ENCODE measurements around the gene AMTN.
"Not testable (repeated sequence)": the region's sequence is repeated elsewhere in the genome, so short reads cannot be mapped to it uniquely, and the experiment has no call there.

AMTN gene, protein sequence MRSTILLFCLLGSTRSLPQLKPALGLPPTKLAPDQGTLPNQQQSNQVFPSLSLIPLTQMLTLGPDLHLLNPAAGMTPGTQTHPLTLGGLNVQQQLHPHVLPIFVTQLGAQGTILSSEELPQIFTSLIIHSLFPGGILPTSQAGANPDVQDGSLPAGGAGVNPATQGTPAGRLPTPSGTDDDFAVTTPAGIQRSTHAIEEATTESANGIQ

DNA sequence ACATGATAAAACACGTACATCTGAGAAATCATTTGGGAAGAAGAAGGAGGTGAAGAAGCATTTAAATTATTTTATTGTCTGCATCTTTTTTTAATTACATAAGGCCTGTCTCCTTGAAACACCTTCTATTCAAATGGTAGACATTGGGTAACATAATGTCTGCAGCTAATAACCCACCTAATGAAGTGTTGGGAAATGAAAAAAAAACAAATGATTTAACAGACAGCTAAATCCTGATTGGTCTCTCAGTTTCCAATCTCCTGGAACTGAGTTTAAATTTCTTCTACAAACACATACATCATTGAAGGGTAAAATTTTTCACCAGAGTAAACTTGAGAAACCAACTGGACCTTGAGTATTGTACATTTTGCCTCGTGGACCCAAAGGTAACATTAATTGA is at the start of gene AMTN:
AMTN (plus strand) TSS at position 301 of the 400 bp plus-strand sequence. CDS start 209 bp downstream, outside the sequence.
- Mint-ChIP-seq H3K4me1 (ENCODE audit: low read depth) (no peaks in the 10 kb centered on the region), H3K9me3 (no peaks in the 10 kb centered on the region), H3K27ac (no peak within 1 kb of the TSS), H3K4me3 (no peak within 1 kb of the TSS), H3K27me3 (ENCODE audit: low read depth) (no peaks in the 10 kb centered on the region), H3K36me3 (ENCODE audit: low read depth) (no peaks in the 10 kb centered on the region)

DNA sequence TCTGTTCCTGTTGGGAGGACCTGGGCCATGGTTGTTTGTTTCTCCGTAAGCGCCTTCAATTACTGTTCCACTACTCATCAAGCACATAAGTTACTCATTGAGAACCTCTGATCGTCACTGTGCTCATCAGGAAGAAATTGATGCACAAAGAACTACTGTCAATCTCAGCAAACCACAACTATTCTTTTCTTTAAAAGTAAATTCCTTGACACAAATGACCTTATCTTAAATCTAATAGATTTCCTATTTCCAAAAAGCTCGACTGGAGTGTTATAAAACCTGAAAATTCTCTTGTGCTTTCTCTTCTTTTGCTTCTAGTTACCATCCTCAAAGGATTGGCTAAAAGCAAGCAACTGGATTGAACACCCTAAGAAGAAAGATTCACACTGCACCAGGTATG is 46.5 kb upstream of the AMTN start, which contains the start of gene MUC7:
MUC7 (plus strand) TSS at position 301 of the 400 bp plus-strand sequence. CDS start 1,825 bp downstream, outside the sequence.
- no peaks in the 10 kb centered on the region for H3K9me3 Mint-ChIP-seq
- H3K4me1 Mint-ChIP-seq (ENCODE audit: low read depth) = no peaks in the 10 kb centered on the region
- H3K27me3 Mint-ChIP-seq (ENCODE audit: low read depth) = no peaks in the 10 kb centered on the region
- H3K36me3 Mint-ChIP-seq (ENCODE audit: low read depth) = no peaks in the 10 kb centered on the region
- H3K27ac Mint-ChIP-seq = no peak within 1 kb of the TSS
- H3K4me3 Mint-ChIP-seq = no peak within 1 kb of the TSS

DNA sequence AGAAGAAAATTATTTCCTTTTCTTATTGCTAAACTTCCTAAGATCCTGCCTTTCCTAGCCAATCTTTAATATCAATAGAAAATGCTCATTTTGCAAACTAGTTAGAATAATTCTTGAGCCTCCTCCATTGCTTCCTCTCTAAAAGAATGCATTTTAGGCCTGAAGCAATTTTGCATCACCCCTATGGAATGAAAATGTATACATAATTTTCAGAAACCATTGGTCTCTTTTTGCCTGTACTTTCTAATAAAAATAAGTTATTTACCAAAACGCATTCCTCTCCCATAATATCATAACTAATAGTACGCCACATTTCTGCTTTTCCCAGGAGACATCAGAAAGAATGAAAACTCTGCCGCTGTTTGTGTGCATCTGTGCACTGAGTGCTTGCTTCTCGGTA is 44.7 kb upstream of the AMTN start:
- no peak overlapping the region for H3K27ac Mint-ChIP-seq
- H3K27me3 Mint-ChIP-seq (ENCODE audit: low read depth) = no peaks in the 10 kb centered on the region
- H3K36me3 Mint-ChIP-seq (ENCODE audit: low read depth) = no peaks in the 10 kb centered on the region
- no peaks in the 10 kb centered on the region for H3K9me3 Mint-ChIP-seq
- no peak overlapping the region for H3K4me3 Mint-ChIP-seq
- no peaks in the 10 kb centered on the region for H3K4me1 Mint-ChIP-seq (ENCODE audit: low read depth)

DNA sequence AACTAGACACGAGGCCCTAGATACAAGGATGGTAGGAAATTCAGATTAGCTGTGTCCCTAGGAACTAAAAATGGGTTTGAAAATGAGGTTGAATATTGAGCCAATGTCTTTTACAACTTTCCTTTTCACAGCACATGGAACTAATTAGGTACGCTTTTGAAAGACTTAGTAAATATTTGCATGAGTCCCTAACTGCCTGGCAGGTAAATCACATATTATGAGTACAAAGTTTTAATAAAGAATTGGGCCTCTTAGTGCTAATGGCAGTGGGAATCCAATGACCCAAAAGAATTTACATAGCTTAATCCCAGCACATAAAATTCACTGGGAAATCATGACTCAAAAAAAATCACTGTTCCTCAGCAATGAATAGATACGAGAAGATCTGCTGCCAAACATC is 29.6 kb upstream of the AMTN start:
- no peak overlapping the region for H3K4me3 Mint-ChIP-seq

DNA sequence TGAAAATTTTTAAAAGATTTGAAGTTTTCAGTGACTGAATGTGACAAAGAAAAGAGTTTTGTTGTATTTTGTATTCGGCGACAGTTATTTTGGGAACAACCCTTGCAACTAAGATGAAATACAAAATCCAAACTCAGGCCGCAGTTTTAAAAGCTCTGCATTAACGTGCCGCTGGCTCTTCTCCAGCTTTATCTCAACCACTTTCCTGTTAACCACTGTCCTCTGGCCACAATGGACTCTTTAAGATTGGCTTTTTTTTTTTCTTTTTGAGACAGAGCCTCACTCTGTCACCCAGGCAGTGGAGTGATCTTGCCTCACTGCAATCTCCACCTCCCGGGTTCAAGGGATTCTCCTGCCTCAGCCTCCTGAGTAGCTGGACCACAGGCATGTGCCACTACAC is 22.1 kb upstream of the AMTN start:
- Mint-ChIP-seq H3K27ac (no peak overlapping the region), H3K9me3 (no peaks in the 10 kb centered on the region), H3K36me3 (ENCODE audit: low read depth) (no peaks in the 10 kb centered on the region), H3K27me3 (ENCODE audit: low read depth) (no peaks in the 10 kb centered on the region), H3K4me3 (no peak overlapping the region), H3K4me1 (ENCODE audit: low read depth) (no peaks in the 10 kb centered on the region)

More for the DNA sequence above, 29.6 kb upstream of the AMTN start:
- Mint-ChIP-seq H3K27ac (no peak overlapping the region), H3K27me3 (ENCODE audit: low read depth) (no peaks in the 10 kb centered on the region), H3K4me1 (ENCODE audit: low read depth) (no peaks in the 10 kb centered on the region), H3K9me3 (no peaks in the 10 kb centered on the region), H3K36me3 (ENCODE audit: low read depth) (no peaks in the 10 kb centered on the region)

DNA sequence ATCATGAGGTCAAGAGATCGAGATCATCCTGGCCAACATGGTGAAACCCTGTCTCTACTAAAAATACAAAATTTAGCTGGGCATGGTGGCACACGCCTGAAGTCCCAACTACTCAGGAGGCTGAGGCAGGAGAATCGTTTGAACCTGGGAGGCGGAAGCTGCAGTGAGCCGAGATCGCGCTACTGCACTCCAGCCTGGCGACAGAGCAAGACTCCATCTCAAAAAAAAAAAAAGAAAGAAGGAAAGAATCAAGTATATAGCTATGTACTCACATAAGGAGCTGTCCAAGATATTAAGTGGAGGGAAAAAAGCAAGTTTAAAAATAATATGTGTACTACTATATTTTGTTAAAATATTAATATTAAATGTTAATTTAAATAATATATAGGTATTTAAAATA is 16.5 kb upstream of the AMTN start:
- not testable (repeated sequence) for H3K36me3 Mint-ChIP-seq (ENCODE audit: low read depth); H3K4me3 Mint-ChIP-seq; H3K27ac Mint-ChIP-seq; H3K4me1 Mint-ChIP-seq (ENCODE audit: low read depth); H3K27me3 Mint-ChIP-seq (ENCODE audit: low read depth); H3K9me3 Mint-ChIP-seq

DNA sequence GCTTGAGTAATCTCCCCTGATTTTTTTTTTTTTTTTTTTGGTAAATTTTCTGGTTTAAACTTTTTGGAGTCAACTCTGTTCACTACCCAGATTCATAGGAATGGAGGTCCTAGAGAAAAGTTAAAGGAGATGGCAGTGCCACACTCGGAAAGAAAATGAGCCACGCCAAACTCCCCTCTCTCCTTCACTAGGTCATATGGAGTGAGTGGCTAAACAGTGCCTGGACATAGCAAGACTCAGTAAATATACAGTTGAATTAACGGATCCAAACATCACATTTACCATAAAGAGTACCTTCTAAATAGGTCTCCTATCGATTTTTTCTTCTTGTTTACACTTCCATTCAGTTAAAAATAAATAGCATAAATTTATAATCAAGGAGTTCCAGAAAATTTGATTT is 13.6 kb upstream of the AMTN start:
- Mint-ChIP-seq H3K9me3 (no peaks in the 10 kb centered on the region), H3K27me3 (ENCODE audit: low read depth) (no peaks in the 10 kb centered on the region), H3K4me1 (ENCODE audit: low read depth) (no peaks in the 10 kb centered on the region), H3K36me3 (ENCODE audit: low read depth) (no peaks in the 10 kb centered on the region), H3K4me3 (no peak overlapping the region), H3K27ac (no peak overlapping the region)

DNA sequence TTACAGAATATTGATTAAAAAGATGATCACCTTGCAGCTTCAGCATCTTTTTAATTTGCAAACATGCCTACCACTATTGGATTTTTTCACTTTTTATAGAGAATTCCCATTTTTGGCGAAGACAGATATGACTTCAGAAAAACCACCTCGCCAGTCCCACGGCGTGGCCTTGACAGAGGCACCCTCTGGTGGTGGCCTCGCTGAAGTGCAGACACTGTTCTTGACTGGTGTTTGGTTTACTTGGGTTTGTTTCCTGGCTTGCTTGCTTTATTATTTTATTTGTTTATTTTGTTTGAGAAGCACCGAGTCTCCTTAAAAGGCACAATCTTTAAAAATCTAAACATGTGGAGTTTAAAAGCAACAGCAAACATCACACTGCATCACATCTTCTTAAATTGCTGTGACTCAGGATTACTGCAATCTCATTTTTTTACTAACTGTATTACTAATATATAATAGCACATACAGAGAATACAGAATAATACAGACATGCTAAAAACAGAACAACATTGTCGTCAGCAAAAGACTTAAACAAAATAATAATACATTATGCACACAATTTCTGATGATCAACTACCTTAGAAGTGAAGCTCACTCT is 13.1 kb upstream of the AMTN start:
- Mint-ChIP-seq H3K27me3 (ENCODE audit: low read depth) (no peaks in the 10 kb centered on the region), H3K4me3 (no peak overlapping the region), H3K27ac (no peak overlapping the region), H3K36me3 (ENCODE audit: low read depth) (no peaks in the 10 kb centered on the region), H3K4me1 (ENCODE audit: low read depth) (no peaks in the 10 kb centered on the region), H3K9me3 (no peaks in the 10 kb centered on the region)

DNA sequence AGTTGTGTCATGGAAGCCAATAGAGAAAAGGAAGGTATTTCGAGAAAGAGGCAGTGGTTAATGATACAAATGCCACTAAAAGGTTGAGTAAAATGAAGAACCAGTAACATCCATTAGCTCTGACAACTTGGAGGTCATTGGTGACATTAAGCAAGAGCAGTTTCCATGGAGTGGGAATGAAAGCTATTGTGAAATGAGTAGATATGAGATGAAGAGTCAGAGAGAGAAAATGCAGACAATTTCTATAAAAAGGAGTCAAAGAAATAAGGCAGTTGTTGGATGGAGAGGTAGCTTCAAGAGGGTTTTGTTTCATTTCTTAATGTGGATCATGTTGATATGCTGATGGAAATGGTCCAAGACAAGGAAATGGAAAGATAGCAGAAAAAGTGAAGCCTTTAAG is 9.6 kb upstream of the AMTN start:
- Mint-ChIP-seq H3K4me1 (ENCODE audit: low read depth) (no peaks in the 10 kb centered on the region), H3K9me3 (no peaks in the 10 kb centered on the region), H3K4me3 (no peak overlapping the region), H3K27me3 (ENCODE audit: low read depth) (no peaks in the 10 kb centered on the region), H3K27ac (no peak overlapping the region), H3K36me3 (ENCODE audit: low read depth) (no peaks in the 10 kb centered on the region)

DNA sequence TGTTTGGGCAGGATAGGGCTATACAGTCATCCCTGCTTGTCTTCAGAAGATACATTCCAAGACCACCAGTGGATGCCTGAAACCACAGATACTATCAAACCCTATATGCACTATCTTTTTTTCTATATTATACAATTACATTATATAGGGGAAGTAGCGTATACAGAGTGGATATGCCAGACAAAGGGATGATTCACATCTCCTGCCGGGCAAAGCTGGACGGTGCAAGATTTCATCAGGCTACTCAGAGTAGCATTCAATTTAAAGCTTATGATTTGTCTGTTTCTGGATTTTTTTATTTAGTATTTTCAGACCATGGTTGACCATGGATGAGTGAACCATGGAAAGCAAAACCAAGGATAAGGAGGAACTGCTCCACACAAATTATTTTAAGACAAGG is 7.0 kb upstream of the AMTN start:
- no peaks in the 10 kb centered on the region for H3K9me3 Mint-ChIP-seq
- no peaks in the 10 kb centered on the region for H3K4me1 Mint-ChIP-seq (ENCODE audit: low read depth)
- H3K27ac Mint-ChIP-seq = no peak overlapping the region
- H3K36me3 Mint-ChIP-seq (ENCODE audit: low read depth) = no peaks in the 10 kb centered on the region
- H3K4me3 Mint-ChIP-seq = no peak overlapping the region
- H3K27me3 Mint-ChIP-seq (ENCODE audit: low read depth) = no peaks in the 10 kb centered on the region

DNA sequence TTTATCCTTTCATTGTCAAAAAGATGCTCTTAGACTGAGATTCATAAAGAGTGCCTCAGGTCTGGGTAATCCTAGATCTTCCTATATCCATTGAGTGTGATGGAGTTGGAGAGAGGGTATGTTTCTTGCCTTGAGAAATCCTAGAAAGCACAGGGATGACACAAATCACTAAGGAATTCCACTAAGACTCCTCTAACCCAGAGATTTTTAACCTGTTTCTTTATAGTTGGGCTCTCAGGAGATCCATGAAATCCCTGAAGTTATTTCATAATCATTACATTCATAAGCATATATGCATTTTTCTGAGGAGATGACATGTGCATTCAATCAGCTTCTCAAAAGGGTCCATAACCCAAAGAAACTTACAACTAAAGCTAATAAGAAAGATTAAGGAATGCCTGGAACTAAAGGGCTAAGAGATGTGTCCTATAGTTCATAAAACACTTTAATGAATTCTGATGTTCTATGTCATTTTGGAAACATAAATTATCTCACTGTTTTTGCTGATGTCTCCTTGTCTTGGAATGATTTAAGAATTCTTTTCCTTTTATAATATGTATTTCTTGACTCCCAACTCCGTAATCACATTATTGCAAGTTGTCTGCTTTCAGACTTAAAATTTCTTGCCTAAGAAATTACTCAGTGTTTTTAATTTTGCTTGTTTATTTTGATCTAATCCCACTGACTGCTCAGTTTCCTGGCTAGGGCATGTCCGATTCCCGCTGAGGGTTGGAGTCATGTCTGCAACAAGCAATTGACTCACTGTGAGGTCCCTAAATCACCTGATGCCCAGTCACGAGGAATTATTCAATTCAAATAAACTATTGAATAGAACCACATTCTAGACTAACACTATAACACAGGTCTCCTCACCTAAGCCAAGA is 2.8 kb upstream of the AMTN start:
- Mint-ChIP-seq H3K27me3 (ENCODE audit: low read depth) (no peaks in the 10 kb centered on the region), H3K36me3 (ENCODE audit: low read depth) (no peaks in the 10 kb centered on the region), H3K4me3 (no peak overlapping the region), H3K4me1 (ENCODE audit: low read depth) (no peaks in the 10 kb centered on the region), H3K27ac (no peak overlapping the region), H3K9me3 (no peaks in the 10 kb centered on the region)

DNA sequence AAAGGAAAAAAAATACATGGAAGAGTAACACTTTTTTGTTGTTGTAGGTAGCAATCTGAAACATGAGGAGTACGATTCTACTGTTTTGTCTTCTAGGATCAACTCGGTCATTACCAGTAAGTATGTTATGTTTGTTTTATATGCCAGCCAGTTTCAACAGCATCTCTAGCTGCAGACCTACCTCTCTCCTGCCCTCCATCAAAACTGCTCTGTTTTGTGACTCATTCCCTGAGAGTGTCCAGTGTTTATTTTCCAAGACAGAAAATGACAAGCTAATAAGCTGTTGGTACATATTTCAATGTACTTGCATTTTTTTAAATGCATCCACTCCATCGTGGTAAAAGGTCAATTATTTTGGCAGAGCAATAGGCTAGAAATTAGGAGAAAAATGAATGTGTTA is 347 bp downstream of the AMTN start:
- H3K4me1 Mint-ChIP-seq (ENCODE audit: low read depth) = no peaks in the 10 kb centered on the region
- H3K36me3 Mint-ChIP-seq (ENCODE audit: low read depth) = no peaks in the 10 kb centered on the region
- H3K27ac Mint-ChIP-seq = no peak overlapping the region
- no peak overlapping the region for H3K4me3 Mint-ChIP-seq
- no peaks in the 10 kb centered on the region for H3K9me3 Mint-ChIP-seq
- no peaks in the 10 kb centered on the region for H3K27me3 Mint-ChIP-seq (ENCODE audit: low read depth)

DNA sequence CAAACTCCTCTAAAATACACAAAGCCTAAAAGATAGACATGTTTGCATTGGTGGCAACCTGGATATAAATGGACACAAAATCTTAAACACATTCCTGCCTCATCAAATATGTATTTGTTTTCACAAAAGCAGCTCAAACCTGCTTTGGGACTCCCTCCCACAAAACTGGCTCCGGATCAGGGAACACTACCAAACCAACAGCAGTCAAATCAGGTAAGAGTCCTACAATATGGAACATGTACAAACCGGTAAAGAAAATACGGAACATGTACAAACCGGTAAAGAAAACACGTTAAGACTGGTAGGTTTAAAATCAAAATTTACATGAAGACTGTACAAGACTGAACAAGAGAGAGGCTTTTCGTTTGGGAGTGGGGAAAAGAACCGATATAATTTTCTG is 4.3 kb downstream of the AMTN start:
- no peak overlapping the region for H3K4me3 Mint-ChIP-seq
- no peaks in the 10 kb centered on the region for H3K36me3 Mint-ChIP-seq (ENCODE audit: low read depth)
- H3K27ac Mint-ChIP-seq = no peak overlapping the region
- no peaks in the 10 kb centered on the region for H3K27me3 Mint-ChIP-seq (ENCODE audit: low read depth)
- no peaks in the 10 kb centered on the region for H3K4me1 Mint-ChIP-seq (ENCODE audit: low read depth)
- H3K9me3 Mint-ChIP-seq = no peaks in the 10 kb centered on the region

DNA sequence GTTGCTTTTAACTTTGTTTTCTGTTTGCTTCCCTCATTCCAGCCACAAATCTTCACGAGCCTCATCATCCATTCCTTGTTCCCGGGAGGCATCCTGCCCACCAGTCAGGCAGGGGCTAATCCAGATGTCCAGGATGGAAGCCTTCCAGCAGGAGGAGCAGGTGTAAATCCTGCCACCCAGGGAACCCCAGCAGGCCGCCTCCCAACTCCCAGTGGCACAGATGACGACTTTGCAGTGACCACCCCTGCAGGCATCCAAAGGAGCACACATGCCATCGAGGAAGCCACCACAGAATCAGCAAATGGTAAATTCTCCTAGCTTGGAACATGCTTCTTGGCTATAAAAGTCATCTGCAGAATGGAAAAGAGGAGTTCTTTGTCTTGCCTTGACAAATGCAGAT is 12.6 kb downstream of the AMTN start:
- no peaks in the 10 kb centered on the region for H3K36me3 Mint-ChIP-seq (ENCODE audit: low read depth)
- no peaks in the 10 kb centered on the region for H3K4me1 Mint-ChIP-seq (ENCODE audit: low read depth)
- H3K4me3 Mint-ChIP-seq = no peak overlapping the region
- no peak overlapping the region for H3K27ac Mint-ChIP-seq
- H3K9me3 Mint-ChIP-seq = no peaks in the 10 kb centered on the region
- peaks cover 11% of the 10 kb centered on the region for H3K27me3 Mint-ChIP-seq (ENCODE audit: low read depth)

DNA sequence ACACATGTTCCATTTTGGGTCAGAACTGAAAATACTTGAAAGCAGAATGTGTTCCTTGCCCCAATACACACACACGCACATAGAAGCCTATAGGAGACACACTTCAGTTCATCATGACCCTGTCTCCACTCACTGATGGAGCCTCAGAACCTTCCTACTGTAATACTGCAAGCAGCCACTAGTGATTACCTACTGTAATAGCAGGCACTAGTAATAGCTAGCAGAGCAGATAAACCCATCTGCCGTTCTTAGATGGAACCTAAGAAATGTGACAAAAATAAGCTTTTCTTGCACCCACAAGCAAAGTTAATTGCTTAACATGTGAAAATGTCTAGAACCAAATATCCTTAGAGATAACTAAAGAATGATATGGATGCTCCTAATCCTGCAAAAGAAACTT is 13.6 kb downstream of the AMTN start:
- Mint-ChIP-seq H3K27ac (no peak overlapping the region), H3K4me3 (no peak overlapping the region), H3K9me3 (no peaks in the 10 kb centered on the region), H3K4me1 (ENCODE audit: low read depth) (no peaks in the 10 kb centered on the region), H3K27me3 (ENCODE audit: low read depth) (peaks cover 11% of the 10 kb centered on the region), H3K36me3 (ENCODE audit: low read depth) (no peaks in the 10 kb centered on the region)

All from T-helper 1 cell treated with Interleukin-12 subunit alpha and Interleukin-12 subunit beta and Interleukin-4 antibody, amounts not matched to agents 30 μg/mL and 1 μg/mL, for 36 hours (primary cell).